Thyroid gland (tissue), 4 donors: ENCODE data around the gene DENND4A. TPM values are rescaled to one million over a fixed set of nuclear protein-coding genes. Genes with fewer than 3 reads are reported as not detected.

Source experiments
- DNase-seq, 2 donors: peaks; one replicate each; pipeline ENCODE4 v3.0.0-alpha.2; 2019
- H3K27ac ChIP-seq, 3 donors: fragments of 200-600 bp; sonication (generic); 1 replicate in 2 of 3; 2 replicates in 1 of 3; pipeline ENCODE4 v1.5.1; 2016 to 2019; ENCODE audit warnings: mild to moderate bottlenecking in 1 of 3, moderate library complexity in 1 of 3
- H3K27me3 ChIP-seq: fragments of 200-600 bp; sonication (generic); one replicate; pipeline ENCODE4 v1.5.1; 2019
- H3K36me3 ChIP-seq, 2 donors: fragments of 200-600 bp; sonication (generic); one replicate each; pipeline ENCODE4 v1.5.1; 2016 to 2019
- H3K4me1 ChIP-seq, 2 donors: fragments of 200-600 bp; sonication (generic); one replicate each; pipeline ENCODE4 v1.5.1; 2017 to 2019
- H3K4me3 ChIP-seq, 3 donors: fragments of 200-600 bp; sonication (generic); replicated peaks in 1 of 3; 1 replicate in 2 of 3; 2 replicates in 1 of 3; pipeline ENCODE4 v1.5.1; 2016; ENCODE audit warnings: mild to moderate bottlenecking in 1 of 3
- H3K9me3 ChIP-seq: fragments of 200-600 bp; sonication (generic); one replicate; pipeline ENCODE4 v1.5.1; 2017
- POLR2A ChIP-seq, 2 donors: fragments of 450-650 bp; IDR thresholded peaks; one replicate each; pipeline ENCODE4 v1.6.1; 2017; ENCODE audit warnings: antibody characterized with exemption in 2 of 2, mild to moderate bottlenecking in 2 of 2, moderate library complexity in 1 of 2
- WGBS, 2 donors: methylation state at CpG; one replicate each; pipeline ENCODE4 v1.1.5; 2017; 5-methylcytosine and 5-hydroxymethylcytosine counted together
- intact Hi-C: fragments of 100-400 bp; cut with DNase I; formaldehyde crosslinking; loops from one replicate; pipeline ENCODE4 v1.15.1; 2023
- total RNA-seq, 4 donors: library from RNA; depleted of rRNA; stranded (reverse); fragments of >200 nt; gene quantifications; one replicate each; pipeline ENCODE4 v1.2.3, GENCODE V29; 2016
- TF ChIP-seq, protein P1 (sequence below), 6 experiments: fragments of 200-600 bp in 3 of 6; fragments of 450-650 bp in 3 of 6; sonication (generic) in 3 of 6; IDR thresholded peaks; one replicate each; pipeline ENCODE4 v1.5.1; 2016 to 2019; ENCODE audit warnings: antibody characterized with exemption in 6 of 6, mild to moderate bottlenecking in 2 of 6, inconsistent platforms in 1 of 6, moderate library complexity in 1 of 6

Gene DENND4A
- total RNA-seq, 4 donors from 2014 or later = 37.5 to 79.9 (median 45.7) TPM

DNA sequence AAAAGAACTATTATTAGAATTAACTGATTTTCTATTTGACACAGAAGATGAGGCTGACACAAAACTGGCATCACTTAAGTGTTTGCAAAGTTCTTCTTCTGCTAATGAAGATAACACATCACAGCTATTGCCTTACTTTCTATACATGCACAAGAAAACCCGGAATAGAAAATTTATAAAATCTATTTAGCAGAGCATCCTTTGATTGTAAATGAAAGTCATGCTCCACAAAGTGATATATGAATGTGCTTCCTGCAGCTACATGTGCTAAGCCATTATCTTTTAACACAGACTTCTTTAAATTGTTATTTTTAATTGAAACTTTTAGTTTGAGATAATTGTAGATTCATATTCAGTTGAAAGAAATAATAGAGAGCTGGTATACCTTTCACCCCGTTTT is 27.0 kb downstream of the DENND4A start:
- Histone ChIP-seq H3K27ac (no peak overlapping the region), H3K27me3 (no peaks in the 10 kb centered on the region), H3K4me3 (no peak overlapping the region), H3K9me3 (no peaks in the 10 kb centered on the region), H3K4me1 (peaks cover 10 to 12% of the 10 kb centered on the region in 2 donors), H3K36me3 (no peaks in the 10 kb centered on the region)
- TF ChIP-seq, protein P1, sequence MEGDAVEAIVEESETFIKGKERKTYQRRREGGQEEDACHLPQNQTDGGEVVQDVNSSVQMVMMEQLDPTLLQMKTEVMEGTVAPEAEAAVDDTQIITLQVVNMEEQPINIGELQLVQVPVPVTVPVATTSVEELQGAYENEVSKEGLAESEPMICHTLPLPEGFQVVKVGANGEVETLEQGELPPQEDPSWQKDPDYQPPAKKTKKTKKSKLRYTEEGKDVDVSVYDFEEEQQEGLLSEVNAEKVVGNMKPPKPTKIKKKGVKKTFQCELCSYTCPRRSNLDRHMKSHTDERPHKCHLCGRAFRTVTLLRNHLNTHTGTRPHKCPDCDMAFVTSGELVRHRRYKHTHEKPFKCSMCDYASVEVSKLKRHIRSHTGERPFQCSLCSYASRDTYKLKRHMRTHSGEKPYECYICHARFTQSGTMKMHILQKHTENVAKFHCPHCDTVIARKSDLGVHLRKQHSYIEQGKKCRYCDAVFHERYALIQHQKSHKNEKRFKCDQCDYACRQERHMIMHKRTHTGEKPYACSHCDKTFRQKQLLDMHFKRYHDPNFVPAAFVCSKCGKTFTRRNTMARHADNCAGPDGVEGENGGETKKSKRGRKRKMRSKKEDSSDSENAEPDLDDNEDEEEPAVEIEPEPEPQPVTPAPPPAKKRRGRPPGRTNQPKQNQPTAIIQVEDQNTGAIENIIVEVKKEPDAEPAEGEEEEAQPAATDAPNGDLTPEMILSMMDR (IDR thresholded peaks at IDR 0.05) = no peak
- TF ChIP-seq POLR2A (IDR thresholded peaks at IDR 0.05) = no peak
- intact Hi-C loops = no loop called here
- 86 to 88% methylated on average over 2 of the region's 2 CpGs for WGBS, 2 donors
- DNase-seq = no peak

- no peaks in the 10 kb centered on the region for H3K27me3 ChIP-seq
- H3K4me3 ChIP-seq = no peak overlapping the region
- H3K36me3 ChIP-seq = no peaks in the 10 kb centered on the region
- peak in 1 of 2 donors; percentile 19 for DNase-seq
- no peak overlapping the region for H3K27ac ChIP-seq
- TF ChIP-seq, protein P1 (IDR thresholded peaks at IDR 0.05) = no peak
- no peak for TF ChIP-seq POLR2A (IDR thresholded peaks at IDR 0.05)
- intact Hi-C loops = no loop called here
- H3K4me1 ChIP-seq = peaks cover 9 to 12% of the 10 kb centered on the region in 2 donors
- H3K9me3 ChIP-seq = no peaks in the 10 kb centered on the region
- WGBS, 2 donors = 72 to 81% methylated on average over 5 of the region's 5 CpGs
Measured at GRCh38 chr15:65762914-65763787, 28.9 kb downstream of the DENND4A start.

DNA sequence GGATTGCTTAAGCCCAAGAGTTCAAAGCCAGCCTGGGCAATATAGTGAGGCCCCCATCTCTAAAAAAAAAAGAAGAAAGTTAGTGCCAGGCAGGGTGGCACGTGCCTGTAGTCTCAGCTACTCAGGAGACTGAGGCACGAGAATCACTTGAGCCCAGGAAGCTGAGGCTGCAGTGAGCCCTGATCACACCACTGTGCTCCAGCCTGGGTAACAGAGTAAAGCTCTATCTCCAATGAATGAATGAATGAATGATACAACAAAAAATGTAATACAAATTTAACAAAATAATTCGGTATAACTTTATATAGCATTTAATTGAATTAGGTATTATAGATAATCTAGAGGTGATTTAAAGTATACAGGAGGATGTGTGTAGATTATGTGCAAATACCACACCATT is 29.7 kb downstream of the DENND4A start:
- no peak for DNase-seq
- H3K4me1 ChIP-seq = peaks cover 9 to 11% of the 10 kb centered on the region in 2 donors
- no peaks in the 10 kb centered on the region for H3K9me3 ChIP-seq
- no peaks in the 10 kb centered on the region for H3K36me3 ChIP-seq
- no peak overlapping the region for H3K4me3 ChIP-seq
- H3K27ac ChIP-seq = no peak overlapping the region
- intact Hi-C loops = no loop called here
- no peaks in the 10 kb centered on the region for H3K27me3 ChIP-seq
- WGBS, 2 donors = 92 to 94% methylated on average over 3 of the region's 3 CpGs
- TF ChIP-seq, protein P1 (IDR thresholded peaks at IDR 0.05) = no peak
- no peak for TF ChIP-seq POLR2A (IDR thresholded peaks at IDR 0.05)

GRCh38 chr15:65761210-65761926 is 30.7 kb downstream of the DENND4A start:
- WGBS, 2 donors = 92 to 94% methylated on average over 2 of the region's 2 CpGs
- no peak for DNase-seq
- Histone ChIP-seq H3K27ac (no peak overlapping the region), H3K36me3 (no peaks in the 10 kb centered on the region), H3K4me1 (peaks cover 1 to 4% of the 10 kb centered on the region in 2 donors), H3K27me3 (no peaks in the 10 kb centered on the region), H3K9me3 (no peaks in the 10 kb centered on the region), H3K4me3 (no peak overlapping the region)
- intact Hi-C loops = no loop called here
- no peak for TF ChIP-seq POLR2A (IDR thresholded peaks at IDR 0.05)
- TF ChIP-seq, protein P1 (IDR thresholded peaks at IDR 0.05) = no peak

DNA sequence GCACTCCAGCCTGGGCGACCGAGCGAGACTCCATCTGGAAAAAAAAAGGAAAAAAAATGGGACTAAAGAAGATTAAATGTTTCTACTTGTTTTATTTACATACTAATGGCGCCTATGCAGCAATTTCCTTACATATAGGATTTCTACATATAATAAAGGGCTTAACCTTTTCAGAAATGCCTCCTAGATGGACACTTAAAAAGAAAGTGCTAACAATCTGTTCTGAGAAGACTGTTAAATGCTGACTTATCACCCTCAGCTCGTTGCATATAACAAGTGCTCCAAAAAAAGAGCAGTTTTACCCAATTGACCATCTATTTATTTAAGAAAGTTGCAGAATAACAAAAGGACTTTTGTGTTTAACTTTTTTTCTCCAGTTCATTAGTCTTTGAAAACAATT is 32.7 kb downstream of the DENND4A start:
- H3K27me3 ChIP-seq = no peaks in the 10 kb centered on the region
- TF ChIP-seq, protein P1 (IDR thresholded peaks at IDR 0.05) = no peak
- no peak for TF ChIP-seq POLR2A (IDR thresholded peaks at IDR 0.05)
- no peak overlapping the region for H3K4me3 ChIP-seq
- H3K36me3 ChIP-seq = no peaks in the 10 kb centered on the region
- WGBS, 2 donors = 87 to 90% methylated on average over 5 of the region's 5 CpGs
- intact Hi-C loops = no loop called here
- H3K27ac ChIP-seq = no peak overlapping the region
- DNase-seq = no peak
- H3K9me3 ChIP-seq = no peaks in the 10 kb centered on the region
- peaks cover 0 to 4% of the 10 kb centered on the region in 2 donors for H3K4me1 ChIP-seq
